WERI-Rb-1 (cell line): ENCODE measurements around the gene SMLR1.
A peak's percentile ranks its signal among the peaks of the same experiment; 100 is the strongest.

Source experiments
- DNase-seq: peaks from one replicate; pipeline ENCODE4 v3.0.0-alpha.2; 2020
- H3K27ac ChIP-seq: fragments of 250-450 bp; sonication (Bioruptor Pico); 2 replicates; pipeline ENCODE4 v1.5.1; 2020; ENCODE audit warnings: mild to moderate bottlenecking, moderate library complexity
- H3K27me3 ChIP-seq: fragments of 250-450 bp; sonication (Bioruptor Pico); 2 replicates; pipeline ENCODE4 v1.5.1; 2021; ENCODE audit warnings: mild to moderate bottlenecking, low read depth, moderate library complexity; ENCODE audit not compliant: insufficient read depth, severe bottlenecking
- H3K36me3 ChIP-seq: fragments of 250-450 bp; sonication (Bioruptor Pico); 2 replicates; pipeline ENCODE4 v1.5.1; 2020; ENCODE audit warnings: mild to moderate bottlenecking, moderate library complexity
- H3K4me3 ChIP-seq: 2 replicates; pipeline ENCODE4 v1.5.1; 2011; ENCODE audit warnings: low read depth, mild to moderate bottlenecking, control low read depth, low read length
- H3K9me3 ChIP-seq: fragments of 250-450 bp; sonication (Bioruptor Pico); 2 replicates; pipeline ENCODE4 v1.5.1; 2021; ENCODE audit warnings: mild to moderate bottlenecking, moderate library complexity; ENCODE audit not compliant: severe bottlenecking
- CTCF ChIP-seq: IDR thresholded peaks from 2 replicates; pipeline ENCODE4 v1.5.1; 2011; ENCODE audit warnings: low read depth, mild to moderate bottlenecking, control low read depth, inconsistent platforms, low read length

SMLR1 gene

GRCh38 chr6:130851026-130851425, 23.8 kb downstream of the SMLR1 start:
- H3K36me3 ChIP-seq: no peaks in the 10 kb centered on the region
- H3K27ac ChIP-seq: no peak overlapping the region
- no peak for TF ChIP-seq CTCF
- no peak for DNase-seq
- no peaks in the 10 kb centered on the region for H3K27me3 ChIP-seq
- no peak overlapping the region for H3K4me3 ChIP-seq
- H3K9me3 ChIP-seq: no peaks in the 10 kb centered on the region

- H3K27ac ChIP-seq: no peak overlapping the region
- H3K36me3 ChIP-seq: no peaks in the 10 kb centered on the region
- TF ChIP-seq CTCF: no peak
- H3K27me3 ChIP-seq: no peaks in the 10 kb centered on the region
- no peak overlapping the region for H3K4me3 ChIP-seq
- no peak for DNase-seq
- no peaks in the 10 kb centered on the region for H3K9me3 ChIP-seq
Observed at GRCh38 chr6:130852844-130853554, 25.8 kb downstream of the SMLR1 start.

- Histone ChIP-seq H3K27me3 (no peaks in the 10 kb centered on the region), H3K4me3 (no peak overlapping the region), H3K27ac (no peak overlapping the region), H3K36me3 (no peaks in the 10 kb centered on the region), H3K9me3 (no peaks in the 10 kb centered on the region)
- no peak for DNase-seq
- TF ChIP-seq CTCF: no peak
Observed at GRCh38 chr6:130853555-130854183, 26.5 kb downstream of the SMLR1 start.

GRCh38 chr6:130858054-130858453, 30.8 kb downstream of the SMLR1 start:
- H3K9me3 ChIP-seq: no peaks in the 10 kb centered on the region
- peak overlapping the region; percentile 28; the same call in 1 of the 2 replicates for H3K27ac ChIP-seq
- TF ChIP-seq CTCF: no peak
- no peaks in the 10 kb centered on the region for H3K27me3 ChIP-seq
- no peak for DNase-seq
- H3K4me3 ChIP-seq: no peak overlapping the region
- no peaks in the 10 kb centered on the region for H3K36me3 ChIP-seq

GRCh38 chr6:130858498-130859160, 31.4 kb downstream of the SMLR1 start:
- H3K27ac ChIP-seq: no peak overlapping the region
- TF ChIP-seq CTCF: no peak
- no peaks in the 10 kb centered on the region for H3K9me3 ChIP-seq
- no peak overlapping the region for H3K4me3 ChIP-seq
- H3K27me3 ChIP-seq: no peaks in the 10 kb centered on the region
- DNase-seq: no peak
- no peaks in the 10 kb centered on the region for H3K36me3 ChIP-seq
